Measurements from ENCODE around the gene RAB34.

DNA sequence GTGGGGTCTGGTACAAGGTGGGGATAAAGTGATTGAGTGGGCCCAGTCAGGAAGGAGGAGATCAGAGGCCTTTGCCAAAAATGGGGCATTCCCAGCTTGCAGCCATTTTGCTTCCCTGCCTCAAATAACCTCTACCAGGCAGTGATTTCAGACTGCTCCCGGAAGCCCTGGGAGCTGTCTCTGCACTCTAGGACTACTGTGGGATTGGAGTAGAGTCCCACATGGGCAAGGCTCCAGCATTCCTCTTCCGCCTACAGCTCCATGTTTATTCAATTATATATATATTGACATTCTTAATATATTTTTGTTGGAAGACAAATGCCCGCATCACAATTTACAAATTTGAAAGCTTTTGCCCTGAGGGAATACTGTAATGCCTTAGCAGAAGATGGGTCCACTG is 42.2 kb downstream of the RAB34 start:
- TF ChIP-seq ZNF785 (tag by site-specific recombination; IDR thresholded peaks at IDR 0.05) (no peak), CTCF (tag by site-specific recombination; IDR thresholded peaks at IDR 0.05) (no peak), ZFP69B (tag by site-specific recombination; IDR thresholded peaks at IDR 0.05) (no peak), ZNF324 (tag by site-specific recombination; IDR thresholded peaks at IDR 0.05) (no peak), ZNF302 (tag by site-specific recombination; IDR thresholded peaks at IDR 0.05; ENCODE audit: low read depth) (no peak), ZNF571 (tag by site-specific recombination; IDR thresholded peaks at IDR 0.05) (no peak), RBAK (tag by site-specific recombination; IDR thresholded peaks at IDR 0.05) (no peak), SP2 (tag by site-specific recombination; IDR thresholded peaks at IDR 0.05) (no peak)
- TF ChIP-seq, protein P1, sequence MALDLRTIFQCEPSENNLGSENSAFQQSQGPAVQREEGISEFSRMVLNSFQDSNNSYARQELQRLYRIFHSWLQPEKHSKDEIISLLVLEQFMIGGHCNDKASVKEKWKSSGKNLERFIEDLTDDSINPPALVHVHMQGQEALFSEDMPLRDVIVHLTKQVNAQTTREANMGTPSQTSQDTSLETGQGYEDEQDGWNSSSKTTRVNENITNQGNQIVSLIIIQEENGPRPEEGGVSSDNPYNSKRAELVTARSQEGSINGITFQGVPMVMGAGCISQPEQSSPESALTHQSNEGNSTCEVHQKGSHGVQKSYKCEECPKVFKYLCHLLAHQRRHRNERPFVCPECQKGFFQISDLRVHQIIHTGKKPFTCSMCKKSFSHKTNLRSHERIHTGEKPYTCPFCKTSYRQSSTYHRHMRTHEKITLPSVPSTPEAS (tag by site-specific recombination; IDR thresholded peaks at IDR 0.05), result no peak
- TF ChIP-seq, protein P2, sequence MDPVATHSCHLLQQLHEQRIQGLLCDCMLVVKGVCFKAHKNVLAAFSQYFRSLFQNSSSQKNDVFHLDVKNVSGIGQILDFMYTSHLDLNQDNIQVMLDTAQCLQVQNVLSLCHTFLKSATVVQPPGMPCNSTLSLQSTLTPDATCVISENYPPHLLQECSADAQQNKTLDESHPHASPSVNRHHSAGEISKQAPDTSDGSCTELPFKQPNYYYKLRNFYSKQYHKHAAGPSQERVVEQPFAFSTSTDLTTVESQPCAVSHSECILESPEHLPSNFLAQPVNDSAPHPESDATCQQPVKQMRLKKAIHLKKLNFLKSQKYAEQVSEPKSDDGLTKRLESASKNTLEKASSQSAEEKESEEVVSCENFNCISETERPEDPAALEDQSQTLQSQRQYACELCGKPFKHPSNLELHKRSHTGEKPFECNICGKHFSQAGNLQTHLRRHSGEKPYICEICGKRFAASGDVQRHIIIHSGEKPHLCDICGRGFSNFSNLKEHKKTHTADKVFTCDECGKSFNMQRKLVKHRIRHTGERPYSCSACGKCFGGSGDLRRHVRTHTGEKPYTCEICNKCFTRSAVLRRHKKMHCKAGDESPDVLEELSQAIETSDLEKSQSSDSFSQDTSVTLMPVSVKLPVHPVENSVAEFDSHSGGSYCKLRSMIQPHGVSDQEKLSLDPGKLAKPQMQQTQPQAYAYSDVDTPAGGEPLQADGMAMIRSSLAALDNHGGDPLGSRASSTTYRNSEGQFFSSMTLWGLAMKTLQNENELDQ (tag by site-specific recombination; IDR thresholded peaks at IDR 0.05; ENCODE audit: low read depth), result no peak
- TF ChIP-seq, protein P3, sequence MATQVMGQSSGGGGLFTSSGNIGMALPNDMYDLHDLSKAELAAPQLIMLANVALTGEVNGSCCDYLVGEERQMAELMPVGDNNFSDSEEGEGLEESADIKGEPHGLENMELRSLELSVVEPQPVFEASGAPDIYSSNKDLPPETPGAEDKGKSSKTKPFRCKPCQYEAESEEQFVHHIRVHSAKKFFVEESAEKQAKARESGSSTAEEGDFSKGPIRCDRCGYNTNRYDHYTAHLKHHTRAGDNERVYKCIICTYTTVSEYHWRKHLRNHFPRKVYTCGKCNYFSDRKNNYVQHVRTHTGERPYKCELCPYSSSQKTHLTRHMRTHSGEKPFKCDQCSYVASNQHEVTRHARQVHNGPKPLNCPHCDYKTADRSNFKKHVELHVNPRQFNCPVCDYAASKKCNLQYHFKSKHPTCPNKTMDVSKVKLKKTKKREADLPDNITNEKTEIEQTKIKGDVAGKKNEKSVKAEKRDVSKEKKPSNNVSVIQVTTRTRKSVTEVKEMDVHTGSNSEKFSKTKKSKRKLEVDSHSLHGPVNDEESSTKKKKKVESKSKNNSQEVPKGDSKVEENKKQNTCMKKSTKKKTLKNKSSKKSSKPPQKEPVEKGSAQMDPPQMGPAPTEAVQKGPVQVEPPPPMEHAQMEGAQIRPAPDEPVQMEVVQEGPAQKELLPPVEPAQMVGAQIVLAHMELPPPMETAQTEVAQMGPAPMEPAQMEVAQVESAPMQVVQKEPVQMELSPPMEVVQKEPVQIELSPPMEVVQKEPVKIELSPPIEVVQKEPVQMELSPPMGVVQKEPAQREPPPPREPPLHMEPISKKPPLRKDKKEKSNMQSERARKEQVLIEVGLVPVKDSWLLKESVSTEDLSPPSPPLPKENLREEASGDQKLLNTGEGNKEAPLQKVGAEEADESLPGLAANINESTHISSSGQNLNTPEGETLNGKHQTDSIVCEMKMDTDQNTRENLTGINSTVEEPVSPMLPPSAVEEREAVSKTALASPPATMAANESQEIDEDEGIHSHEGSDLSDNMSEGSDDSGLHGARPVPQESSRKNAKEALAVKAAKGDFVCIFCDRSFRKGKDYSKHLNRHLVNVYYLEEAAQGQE (tag by site-specific recombination; IDR thresholded peaks at IDR 0.05), result no peak

Measured in HEK293 (cell line).